Keratinocyte (primary cell): ENCODE data around the gene FRY.

Source experiments
- EZH2 ChIP-seq: IDR thresholded peaks from one replicate; pipeline ENCODE4 v1.6.1; 2012; ENCODE audit warnings: inconsistent platforms, mild to moderate bottlenecking, low read length, moderate library complexity
- TF ChIP-seq, protein P1 (sequence below), 3 experiments: IDR thresholded peaks in 1 of 3; conservative IDR thresholded peaks in 1 of 3; optimal IDR thresholded peaks in 1 of 3; 2 replicates in 2 of 3; 3 replicates in 1 of 3; pipeline versions ENCODE3 to v1.5.1; 2011; ENCODE audit warnings: low read length in 3 of 3, mild to moderate bottlenecking in 3 of 3, moderate library complexity in 2 of 3, control low read depth in 1 of 3, inconsistent platforms in 1 of 3; ENCODE audit not compliant: insufficient read depth in 2 of 3; ENCODE audit errors: extremely low read depth in 1 of 3

DNA sequence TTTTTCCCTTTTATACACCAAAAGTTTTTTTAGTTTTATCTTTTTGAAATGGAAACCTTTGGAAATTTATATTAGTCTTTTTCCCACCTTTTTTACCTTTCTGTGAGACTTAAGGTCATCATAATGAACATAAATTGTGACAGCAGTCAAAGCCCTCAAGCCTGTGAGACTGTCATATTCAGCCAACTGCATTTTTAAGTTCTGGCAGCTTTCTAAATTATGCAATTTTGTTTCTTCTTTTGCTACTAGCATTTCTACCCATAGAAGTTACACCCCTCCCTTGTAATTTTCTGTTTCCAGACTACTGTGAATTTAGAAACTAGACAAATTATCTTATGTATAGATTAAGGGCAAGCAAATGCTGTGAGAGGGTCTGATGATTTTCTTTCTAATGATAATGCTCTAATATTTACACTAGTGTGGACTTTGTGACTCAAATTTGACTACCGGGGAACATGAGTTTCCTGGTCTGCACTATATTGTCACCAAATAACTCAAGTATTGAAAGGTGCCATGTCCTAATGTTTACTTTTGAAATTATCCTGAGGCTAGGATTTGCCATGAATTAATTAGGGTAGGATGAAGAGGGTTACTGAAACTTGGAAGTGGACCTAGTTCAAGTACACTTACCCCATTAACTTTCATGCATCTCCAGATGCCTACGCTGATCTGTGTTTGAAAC, 43.7 kb downstream of the FRY start:
- TF ChIP-seq, protein P1, sequence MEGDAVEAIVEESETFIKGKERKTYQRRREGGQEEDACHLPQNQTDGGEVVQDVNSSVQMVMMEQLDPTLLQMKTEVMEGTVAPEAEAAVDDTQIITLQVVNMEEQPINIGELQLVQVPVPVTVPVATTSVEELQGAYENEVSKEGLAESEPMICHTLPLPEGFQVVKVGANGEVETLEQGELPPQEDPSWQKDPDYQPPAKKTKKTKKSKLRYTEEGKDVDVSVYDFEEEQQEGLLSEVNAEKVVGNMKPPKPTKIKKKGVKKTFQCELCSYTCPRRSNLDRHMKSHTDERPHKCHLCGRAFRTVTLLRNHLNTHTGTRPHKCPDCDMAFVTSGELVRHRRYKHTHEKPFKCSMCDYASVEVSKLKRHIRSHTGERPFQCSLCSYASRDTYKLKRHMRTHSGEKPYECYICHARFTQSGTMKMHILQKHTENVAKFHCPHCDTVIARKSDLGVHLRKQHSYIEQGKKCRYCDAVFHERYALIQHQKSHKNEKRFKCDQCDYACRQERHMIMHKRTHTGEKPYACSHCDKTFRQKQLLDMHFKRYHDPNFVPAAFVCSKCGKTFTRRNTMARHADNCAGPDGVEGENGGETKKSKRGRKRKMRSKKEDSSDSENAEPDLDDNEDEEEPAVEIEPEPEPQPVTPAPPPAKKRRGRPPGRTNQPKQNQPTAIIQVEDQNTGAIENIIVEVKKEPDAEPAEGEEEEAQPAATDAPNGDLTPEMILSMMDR (optimal IDR thresholded peaks at IDR 0.05 in 1 of 3, IDR thresholded peaks at IDR 0.05 in 1 of 3, conservative IDR thresholded peaks at IDR 0.05 in 1 of 3; ENCODE audit: extremely low read depth in 1 of 3, insufficient read depth in 2 of 3, low read length in 3 of 3): no peak
- no peak for TF ChIP-seq EZH2
